ENCODE results near the gene NSUN6.
"Not testable (repeated sequence)": the region's sequence is repeated elsewhere in the genome, so short reads cannot be mapped to it uniquely, and the experiment has no call there.

Gene NSUN6

DNA sequence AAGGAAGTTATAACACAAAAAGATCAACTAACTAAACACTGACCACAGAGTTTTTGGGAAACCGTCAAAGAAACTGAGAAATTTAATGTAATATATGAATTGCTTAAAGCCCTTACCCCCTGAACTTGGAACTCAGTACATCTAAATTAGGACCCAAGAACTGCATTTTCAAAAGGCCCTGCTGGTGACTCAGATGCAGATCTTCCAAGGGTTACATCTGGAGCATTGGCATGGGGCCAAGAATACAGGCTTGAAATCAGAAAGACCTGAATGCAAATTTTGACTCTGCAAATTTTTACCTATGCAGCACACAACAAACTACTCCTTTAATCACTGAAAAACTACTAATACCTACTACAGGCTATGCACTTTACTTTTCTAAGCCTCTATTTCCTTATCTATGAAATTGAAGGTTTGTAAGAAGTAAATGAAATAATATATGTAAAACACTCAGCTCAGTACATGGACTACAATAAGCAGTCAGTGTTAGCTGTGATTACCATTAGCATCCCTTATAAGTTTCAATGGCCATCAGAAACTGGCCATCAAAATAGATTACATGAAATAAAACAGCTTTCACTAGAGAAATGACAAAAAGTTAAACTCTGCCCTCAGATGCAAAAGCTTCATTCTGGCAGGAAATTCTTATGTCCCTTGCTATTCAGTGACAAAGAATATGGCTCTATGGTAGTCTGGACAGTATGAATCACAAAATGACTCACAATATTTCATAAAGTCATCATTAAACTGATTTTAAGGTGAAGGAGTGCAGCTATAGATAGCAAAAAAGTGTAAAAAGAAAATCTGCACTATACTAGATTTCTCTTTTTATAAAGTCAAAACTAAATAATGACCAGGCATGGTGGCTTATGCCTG is 43.6 kb downstream of the NSUN6 start:
- DNase-seq: no peak

DNA sequence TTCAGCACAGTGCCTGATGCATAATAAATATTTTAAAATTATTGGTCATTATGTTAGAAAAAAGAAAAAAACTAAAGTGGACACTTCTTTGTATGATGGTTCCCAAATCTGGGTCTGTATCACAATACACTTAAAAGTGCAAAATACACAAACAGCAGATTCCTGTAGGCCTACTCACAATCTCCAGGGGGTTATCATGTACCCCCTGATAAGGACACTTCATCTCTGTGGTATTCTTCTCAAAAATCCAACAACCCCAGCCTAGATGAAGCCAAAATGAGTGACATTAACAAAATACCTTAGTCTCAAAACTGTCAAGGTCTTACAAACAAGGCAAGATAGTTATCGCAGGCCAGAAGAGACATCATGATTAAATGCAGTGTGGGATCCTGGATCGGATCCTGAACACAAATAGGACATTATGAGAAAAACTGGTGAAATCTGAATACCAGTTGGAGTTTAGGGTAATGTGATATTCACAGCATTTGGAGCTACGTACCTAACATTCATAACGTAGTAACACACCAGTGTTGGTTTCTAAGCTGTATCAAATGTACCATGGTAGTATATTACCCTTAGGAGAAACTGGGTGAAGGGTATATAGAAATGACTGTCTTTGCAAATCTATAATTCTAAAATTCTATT is 45.2 kb downstream of the NSUN6 start:
- DNase-seq: no peak

DNA sequence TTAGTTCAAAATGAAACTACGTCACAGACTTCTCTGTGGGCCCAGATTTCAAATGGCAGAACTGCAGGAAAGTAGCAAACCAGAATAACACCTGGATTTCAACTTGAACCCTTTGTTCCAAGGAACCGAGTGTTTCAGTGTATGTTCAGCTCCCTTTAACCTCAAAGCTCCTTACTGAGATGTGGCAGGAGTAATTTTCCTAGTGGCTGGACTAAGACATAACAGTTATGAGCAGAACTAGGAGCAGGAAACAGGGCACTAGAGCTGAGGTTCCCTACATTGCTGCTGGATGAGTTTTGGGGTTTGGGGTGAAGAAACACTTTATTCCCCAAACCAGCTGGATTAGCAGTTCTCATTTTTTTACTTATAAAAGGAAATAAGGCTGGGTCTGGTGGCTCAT is 50.1 kb downstream of the NSUN6 start:
- DNase-seq: no peak

DNA sequence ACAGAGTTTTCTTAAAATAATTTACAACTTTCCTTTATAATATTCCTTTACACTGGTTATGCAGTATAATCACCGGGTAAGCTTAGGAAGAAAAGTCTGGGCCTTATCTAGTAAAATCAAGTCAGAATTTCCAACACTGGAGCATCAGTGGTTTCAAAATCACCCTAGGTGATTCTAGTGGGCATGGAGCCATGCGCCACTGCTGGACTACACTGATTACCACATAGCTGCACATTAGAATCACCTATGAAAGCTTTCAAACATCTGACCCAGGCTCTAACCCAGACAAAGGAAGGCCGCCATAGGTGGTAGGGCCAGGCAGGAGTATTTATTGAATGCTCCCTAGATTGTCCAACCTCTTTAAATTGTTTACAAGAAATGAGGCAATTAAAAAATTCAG is 52.0 kb downstream of the NSUN6 start:
- no peak for DNase-seq

DNA sequence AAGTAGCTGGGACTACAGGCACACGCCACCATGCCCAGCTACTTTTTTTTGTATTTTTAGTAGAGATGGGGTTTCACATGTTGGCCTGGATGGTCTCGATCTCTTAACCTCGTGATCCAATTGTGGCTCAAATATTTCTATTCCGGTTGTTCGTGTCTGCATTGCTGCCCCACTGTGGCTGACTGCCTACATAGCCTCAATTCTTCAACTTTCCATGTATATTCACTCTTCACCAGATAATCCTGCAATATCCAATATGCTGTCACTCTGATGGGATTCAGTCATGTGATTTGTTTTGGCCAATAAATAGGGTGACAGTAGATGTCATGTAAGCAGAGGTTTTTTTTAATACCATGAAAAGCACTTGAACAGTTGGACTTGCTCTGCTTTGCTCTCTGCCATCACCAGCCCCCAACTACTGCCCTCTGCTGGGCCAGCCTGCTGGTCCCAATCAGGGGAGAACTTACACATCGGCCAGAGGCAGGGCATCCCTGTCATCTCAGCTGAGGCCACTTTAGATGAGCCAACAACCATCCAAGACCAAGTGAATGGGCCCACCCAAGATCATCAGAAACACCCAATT is 56.7 kb downstream of the NSUN6 start:
- DNase-seq: no peak

DNA sequence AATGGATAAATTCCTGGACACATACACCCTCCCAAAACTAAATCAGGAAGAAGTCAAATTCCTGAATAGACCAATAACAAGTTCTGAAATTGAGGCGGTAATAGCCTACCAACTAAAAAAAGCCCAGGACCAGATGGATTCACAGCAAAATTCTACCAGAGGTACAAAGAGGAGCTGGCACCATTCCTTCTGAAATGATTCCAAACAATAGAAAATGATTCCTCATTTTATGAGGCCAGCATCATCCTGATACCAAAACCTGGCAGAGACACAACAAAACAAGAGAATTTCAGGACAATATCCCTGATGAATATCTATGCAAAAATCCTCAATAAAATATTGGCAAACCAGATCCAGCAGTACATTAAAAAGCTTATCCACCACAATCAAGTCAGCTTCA is 60.2 kb downstream of the NSUN6 start:
- DNase-seq: not testable (repeated sequence)

DNA sequence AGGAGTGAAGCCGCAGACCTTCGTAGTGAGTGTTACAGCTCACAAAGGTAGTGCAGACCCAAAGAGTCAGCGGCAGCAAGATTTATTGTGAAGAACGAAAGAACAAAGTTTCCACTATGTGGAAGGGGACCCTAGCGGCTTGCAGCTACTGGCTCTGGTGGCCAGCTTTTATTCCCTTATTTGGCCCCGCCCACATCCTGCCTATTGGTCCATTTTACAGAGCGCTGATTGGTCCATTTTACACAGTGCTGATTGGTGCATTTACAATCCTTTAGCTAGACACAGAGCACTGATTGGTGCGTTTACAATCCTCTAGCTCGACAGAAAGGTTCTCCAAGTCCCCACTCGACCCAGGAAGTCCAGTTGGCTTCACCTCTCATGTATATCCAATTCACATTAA is 64.8 kb downstream of the NSUN6 start:
- not testable (repeated sequence) for DNase-seq

DNA sequence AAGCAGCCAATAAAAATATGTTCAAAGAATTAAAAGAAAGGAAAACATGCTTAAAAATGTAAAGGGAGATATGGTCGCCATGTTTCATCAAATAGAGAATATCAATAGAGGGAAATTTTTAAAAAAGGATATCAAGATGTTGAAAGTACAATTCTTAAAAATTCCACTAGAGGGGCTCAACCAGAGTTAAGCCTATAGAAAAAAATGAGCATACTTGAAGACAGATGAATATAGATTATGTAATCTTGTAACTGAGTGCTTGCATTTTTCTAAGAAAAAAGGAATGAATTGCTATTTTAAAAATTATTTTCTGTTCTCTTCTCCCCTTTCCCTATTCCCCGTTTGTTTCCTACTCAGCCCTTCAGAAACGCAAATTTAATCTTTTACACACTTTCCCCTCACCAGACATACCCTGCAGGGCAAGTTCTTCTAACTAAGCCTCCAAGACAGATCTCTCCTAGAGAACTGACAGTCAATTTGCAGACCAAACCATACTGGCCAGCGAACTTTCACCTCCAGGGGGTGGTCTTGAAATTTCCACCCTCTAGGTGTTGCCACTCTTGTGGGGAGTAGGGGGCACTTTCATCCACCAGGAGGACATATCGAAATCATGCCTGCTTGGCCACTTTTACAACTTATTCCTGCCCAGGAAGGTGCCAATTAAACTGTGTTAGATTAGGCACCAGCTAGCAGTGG is 67.7 kb downstream of the NSUN6 start:
- DNase-seq: no peak

DNA sequence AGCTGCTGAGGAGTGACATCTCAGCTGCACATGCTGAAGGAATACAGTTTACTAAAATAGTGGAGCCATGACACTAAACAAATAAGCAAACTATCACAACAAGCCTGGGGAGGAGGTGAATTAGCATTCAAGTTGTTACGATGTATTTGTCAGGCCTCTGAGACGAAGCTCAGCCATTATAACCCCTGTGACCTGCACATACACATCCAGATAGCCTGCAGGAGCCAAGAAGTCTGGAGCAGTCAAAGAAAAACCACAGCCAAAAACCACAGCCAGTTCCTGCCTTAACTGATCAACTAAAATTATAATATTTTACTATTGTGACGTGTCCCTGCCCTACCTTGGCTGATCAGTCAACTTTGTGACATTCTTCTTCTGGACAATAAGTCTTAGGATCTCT is 68.6 kb downstream of the NSUN6 start:
- DNase-seq: no peak

DNA sequence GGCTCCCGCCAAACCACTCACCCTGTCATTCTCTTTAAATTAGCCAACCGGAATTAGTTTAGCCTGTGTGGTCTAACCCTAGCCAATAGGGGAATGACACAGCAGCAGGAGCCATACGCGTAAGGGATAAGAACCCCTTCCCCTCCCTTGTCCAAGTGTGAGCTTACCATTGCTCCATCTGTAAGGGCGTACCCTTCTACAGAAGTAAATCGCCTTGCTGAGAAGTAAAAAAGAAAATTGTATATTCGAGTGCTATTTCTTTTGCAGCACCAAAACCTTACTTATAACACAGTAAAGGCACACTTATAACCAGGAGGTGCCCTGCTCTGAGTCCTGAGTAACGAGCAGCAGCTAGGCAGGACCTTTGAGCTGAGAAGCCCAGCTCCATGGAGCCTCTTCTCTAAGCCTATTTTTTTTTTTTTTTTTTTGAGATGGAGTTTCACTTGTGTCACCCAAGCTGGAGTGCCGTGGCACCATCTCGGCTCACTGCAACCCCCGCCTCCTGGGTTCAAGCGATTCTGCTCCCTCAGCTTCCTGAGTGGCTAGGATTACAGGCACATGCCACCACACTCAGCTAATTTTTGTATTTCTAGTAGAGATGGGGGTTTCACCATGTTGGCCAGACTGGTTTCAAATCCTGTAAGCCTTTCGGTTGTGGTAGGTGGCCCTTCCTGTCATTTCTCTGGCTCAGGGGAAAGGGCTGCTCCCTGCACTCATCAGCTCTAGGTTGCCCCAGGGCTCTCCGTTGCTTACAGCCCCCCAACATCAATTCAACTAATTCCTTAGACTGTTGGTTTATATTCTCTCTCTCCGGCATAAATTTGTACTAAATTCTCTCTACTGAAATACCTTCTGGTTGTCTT is 73.3 kb downstream of the NSUN6 start:
- no peak for DNase-seq

DNA sequence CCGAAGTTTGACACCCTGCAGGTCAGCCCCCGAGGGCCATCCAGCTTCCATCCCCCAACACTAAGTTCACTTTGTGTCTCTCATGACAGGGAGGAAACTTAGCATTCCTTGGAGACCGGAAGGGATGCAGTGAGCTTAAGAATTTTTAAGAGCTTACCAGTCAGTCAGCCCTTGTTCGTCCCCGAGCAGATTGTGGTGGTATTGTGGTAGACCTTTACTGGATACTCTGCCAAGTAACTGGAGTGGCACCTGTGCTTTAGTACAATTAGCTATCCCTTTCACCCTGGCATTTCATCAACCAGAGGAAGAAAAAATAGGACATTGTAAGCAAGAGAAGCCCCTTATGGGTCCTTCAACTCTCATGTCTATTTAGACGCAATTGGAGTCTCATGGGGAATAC is 74.8 kb downstream of the NSUN6 start:
- no peak for DNase-seq

DNA sequence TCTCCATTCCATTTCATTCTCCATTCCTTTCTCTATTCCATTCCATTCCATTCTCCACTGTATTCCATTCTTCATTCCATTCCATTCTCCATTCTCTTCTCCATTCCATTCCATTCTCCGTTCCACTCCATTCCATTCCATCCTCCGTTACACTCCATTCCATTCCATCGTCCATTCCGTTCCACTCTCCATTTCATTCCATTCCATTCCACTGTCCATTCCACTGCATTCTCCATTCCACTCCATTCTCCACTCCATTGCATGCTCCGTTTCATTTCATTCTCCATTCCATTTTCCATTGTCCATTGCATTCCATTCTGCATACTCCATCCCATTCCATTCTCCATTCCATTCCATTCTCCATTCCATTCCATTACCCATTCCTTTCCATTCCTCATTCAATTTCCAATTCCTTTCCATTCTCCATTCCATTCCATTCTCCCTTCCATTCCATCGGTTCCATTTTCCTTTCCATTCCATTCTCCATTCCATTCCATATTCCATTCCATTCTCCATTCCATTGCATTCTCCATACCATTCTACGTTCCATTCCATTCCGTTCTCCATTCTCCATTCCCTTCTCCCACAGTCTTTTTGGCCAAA is 78.3 kb downstream of the NSUN6 start:
- no peak for DNase-seq

DNA sequence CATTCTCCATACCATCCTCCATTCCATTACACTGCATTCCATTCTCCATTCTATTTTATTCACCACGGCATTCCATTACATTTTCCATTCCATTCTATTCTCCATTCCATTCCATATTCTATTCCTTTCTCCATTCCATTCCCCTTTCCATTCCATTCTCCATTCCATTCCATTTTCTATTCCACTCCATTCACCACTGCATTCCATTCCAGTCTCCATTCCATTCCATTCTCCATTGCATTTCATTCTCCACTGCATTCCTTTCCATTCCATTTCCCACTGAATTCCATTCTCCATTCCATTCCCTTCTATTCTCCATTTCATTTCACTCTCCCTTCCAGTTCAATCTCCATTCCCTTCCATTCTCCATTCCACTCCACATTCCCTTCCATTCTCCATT is 79.6 kb downstream of the NSUN6 start:
- no peak for DNase-seq

DNA sequence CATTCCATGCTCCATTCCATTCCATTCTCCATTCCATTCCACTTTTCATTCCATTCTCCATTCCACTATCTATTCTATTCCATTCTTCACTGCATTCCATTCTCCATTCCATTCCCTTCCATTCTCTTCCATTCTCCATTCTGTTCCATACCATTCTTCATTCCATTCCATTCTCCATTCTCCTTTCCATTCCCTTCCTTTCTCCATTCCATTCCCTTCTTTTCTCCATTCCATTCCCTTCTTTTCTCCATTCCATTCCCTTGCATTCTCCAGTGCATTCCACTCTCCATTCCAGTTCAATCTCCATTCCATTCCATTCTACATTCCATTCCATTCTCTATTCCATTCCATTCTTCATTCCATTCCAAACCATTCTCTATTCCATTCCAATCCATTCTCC is 80.3 kb downstream of the NSUN6 start:
- no peak for DNase-seq

DNA sequence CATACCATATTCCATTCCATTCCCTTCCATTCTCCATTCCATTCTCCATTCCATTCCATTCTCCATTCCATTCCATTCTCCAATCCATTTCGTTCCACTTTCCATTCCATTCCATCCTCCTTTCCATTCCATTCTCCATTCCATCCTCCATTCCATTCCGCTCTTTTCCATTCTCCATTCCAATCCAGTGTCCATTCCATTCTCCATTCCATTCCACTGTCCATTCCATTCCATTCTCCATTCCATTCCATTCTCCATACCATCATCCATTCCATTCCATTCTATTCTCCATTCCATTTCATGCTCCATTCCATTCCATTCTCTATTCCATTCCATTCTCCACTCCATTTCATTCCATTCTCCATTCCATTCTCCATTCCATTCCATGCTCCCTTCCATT is 81.0 kb downstream of the NSUN6 start:
- DNase-seq: not testable (repeated sequence)

DNA sequence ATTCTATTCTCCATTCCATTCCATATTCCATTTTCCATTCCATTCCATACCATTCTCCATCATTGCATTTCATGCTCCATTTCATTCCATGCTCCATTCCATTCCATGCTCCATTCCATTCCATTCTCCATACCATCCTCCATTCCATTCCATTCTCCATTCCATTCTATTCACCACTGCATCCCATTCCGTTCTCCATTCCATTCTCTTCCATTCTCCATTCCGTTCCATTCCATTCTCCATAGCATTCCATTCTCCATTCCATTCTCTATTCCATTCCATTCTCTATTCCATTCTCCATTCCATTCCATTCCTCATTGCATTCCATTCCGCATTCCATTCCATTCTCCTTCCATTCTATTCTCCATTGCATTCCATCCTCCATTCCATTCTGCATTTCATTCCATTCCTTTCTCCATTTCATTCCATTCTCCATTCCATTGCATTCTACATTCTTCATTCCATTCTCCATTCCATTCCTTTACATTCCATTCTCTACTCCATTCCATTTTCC is 84.0 kb downstream of the NSUN6 start:
- no peak for DNase-seq

DNA sequence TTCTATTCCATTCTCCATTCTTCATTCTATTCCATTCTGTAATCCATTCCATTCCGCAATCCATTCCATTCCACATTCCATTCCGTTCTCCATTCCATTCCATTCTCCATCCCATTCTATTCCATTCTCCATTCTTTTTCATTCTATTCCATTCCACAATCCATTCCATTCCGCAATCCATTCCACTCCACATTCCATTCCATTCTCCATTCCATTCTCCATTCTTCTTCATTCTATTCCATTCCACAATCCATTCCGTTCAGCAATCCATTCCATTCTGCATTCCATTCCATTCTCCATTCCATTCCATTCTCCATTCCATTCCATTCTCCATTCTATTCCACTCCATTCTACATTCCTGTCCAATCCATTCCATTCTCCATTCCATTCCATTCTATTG is 85.2 kb downstream of the NSUN6 start:
- DNase-seq: no peak

DNA sequence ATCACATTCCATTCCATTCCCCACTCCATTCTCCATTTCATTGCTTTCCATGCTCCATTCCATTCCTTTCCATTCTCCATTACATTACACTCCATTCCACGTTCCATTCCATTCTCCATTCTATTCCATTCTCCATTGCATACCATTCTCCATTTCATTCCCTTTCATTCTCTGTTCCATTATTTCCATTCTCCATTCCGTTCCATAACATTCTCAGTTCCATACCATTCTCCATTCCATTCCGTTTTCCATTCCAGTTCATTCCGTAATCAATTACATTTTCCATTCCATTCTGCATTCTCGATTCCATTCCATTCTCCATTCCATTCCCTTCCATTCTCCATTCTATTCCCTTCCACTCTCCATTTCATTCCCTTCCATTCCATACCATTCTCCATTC is 86.4 kb downstream of the NSUN6 start:
- no peak for DNase-seq

DNA sequence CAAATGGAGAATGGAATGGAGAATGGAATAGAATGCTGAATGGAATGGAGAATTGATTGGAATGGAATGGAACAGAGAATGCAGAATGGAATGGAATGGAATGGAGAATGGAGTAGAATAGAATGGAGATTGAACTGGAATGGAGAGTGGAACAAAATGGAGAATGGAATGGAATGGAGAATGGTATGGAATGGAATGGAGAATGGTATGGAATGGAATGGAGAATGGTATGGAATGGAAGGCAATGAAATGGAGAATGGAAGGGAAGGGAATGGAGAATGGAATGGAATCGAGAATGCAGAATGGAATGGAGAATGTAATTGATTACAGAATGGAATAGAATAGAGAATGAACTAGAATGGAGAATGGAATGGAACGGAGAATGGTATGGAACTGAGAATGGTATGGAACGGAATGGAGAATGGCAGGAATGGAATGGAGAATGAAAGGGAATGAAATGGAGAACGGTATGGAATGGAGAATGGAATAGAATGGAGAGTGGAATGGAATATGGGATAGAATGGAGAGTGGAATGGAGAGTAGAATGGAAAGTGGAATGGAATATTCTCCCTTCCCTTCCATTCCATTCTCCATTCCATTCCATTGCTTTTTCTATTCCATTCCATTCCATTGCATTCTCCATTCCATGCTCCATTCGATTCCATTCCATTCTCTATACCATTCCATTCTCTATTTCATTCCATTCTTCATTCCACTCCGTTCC is 88.2 kb downstream of the NSUN6 start:
- no peak for DNase-seq

DNA sequence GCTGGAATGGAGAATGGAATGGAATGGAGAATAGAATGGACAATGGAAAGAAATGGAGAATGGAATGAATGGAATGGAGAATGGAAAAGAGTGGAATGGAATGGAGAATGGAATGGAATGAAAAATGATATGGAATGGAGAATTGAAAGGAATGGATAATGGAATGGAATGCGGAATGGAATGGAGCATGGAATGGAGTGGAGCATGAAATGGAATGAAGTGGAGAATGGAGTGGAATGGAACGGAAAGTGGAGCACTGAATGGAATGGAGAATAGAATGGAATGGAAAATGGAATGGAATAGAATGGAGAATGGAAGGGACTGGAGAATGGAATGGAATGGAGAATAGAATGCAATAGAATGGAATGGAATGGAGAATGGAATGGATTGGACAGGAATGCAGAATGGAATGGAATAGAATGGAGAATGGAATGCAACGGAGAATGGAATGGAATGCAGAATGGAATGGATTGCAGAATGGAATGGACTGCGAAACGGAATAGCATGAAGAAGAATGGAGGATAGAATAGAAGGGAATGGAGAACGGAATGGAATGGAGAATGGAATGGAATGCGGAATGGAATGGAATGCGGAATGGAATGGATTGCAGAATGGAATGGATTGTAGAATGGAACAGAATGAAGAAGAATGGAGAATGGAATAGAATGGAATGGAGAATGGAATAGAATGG is 89.4 kb downstream of the NSUN6 start:
- DNase-seq: no peak

DNA sequence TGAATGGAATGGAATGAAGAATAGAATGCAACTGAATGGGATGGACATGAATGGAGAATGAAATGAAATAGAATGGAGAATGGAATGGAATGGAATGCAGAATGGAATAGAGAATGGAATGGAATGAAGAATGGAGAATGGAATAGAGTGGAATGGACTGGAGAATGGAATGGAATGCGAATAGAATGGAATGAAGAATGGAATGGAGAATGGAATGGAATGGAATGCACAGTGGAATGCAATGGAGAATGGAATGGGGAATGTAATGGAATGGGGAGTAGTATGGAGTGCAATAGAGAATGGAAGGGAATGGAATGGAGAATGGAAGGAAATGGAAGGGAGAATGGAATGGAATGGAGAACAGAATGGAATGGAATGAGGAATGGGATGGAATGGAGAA is 93.4 kb downstream of the NSUN6 start:
- DNase-seq: no peak
